Mononuclear cell (primary cell): Measurements from ENCODE around the gene NOTCH4. TPM values are rescaled to one million over a fixed set of nuclear protein-coding genes. Genes with fewer than 3 reads are reported as not detected.
"Not testable (repeated sequence)": the region's sequence is repeated elsewhere in the genome, so short reads cannot be mapped to it uniquely, and the experiment has no call there.

ENCODE experiments used
- H3K27me3 ChIP-seq: 2 replicates; pipeline ENCODE4 v1.6.0; 2011; ENCODE audit warnings: low read length, control low read depth; ENCODE audit not compliant: insufficient read depth
- H3K4me1 ChIP-seq: 2 replicates; pipeline ENCODE4 v1.5.1; 2011; ENCODE audit warnings: mild to moderate bottlenecking, low read length, control low read depth; ENCODE audit not compliant: insufficient read depth
- H3K4me3 ChIP-seq: 2 replicates; pipeline ENCODE4 v1.5.1; 2011; ENCODE audit warnings: mild to moderate bottlenecking, low read length, moderate library complexity
- H3K9me3 ChIP-seq: 2 replicates; pipeline ENCODE4 v1.5.1; 2011; ENCODE audit warnings: low read depth, mild to moderate bottlenecking, control low read depth, low read length
- total RNA-seq: library from RNA; depleted of rRNA; stranded (reverse); fragments of >200 nt; gene quantifications from one replicate; pipeline ENCODE4 v1.2.3, GENCODE V29; 2012

NOTCH4 gene
- total RNA-seq, 1 donor: 5.6 TPM

GRCh38 chr6:32239462-32239861 lies 15.6 kb upstream of the NOTCH4 start:
- Histone ChIP-seq H3K9me3 (no peaks in the 10 kb centered on the region), H3K27me3 (no peaks in the 10 kb centered on the region), H3K4me3 (no peak overlapping the region), H3K4me1 (no peaks in the 10 kb centered on the region)

GRCh38 chr6:32234934-32235333 lies 11.1 kb upstream of the NOTCH4 start:
- Histone ChIP-seq H3K4me3 (no peak overlapping the region), H3K4me1 (no peaks in the 10 kb centered on the region), H3K27me3 (no peaks in the 10 kb centered on the region), H3K9me3 (no peaks in the 10 kb centered on the region)

- Histone ChIP-seq H3K4me3 (no peak overlapping the region), H3K27me3 (no peaks in the 10 kb centered on the region), H3K9me3 (no peaks in the 10 kb centered on the region), H3K4me1 (peaks cover 39% of the 10 kb centered on the region)
Measured at GRCh38 chr6:32226434-32226833, 2.6 kb upstream of the NOTCH4 start.

GRCh38 chr6:32224696-32225095 lies 829 bp upstream of the NOTCH4 start:
- peaks cover 39% of the 10 kb centered on the region for H3K4me1 ChIP-seq
- H3K9me3 ChIP-seq: no peaks in the 10 kb centered on the region
- H3K27me3 ChIP-seq: no peaks in the 10 kb centered on the region
- H3K4me3 ChIP-seq: no peak overlapping the region

GRCh38 chr6:32222333-32223230 lies 1.3 kb downstream of the NOTCH4 start:
- Histone ChIP-seq H3K4me1 (peaks cover 35% of the 10 kb centered on the region), H3K9me3 (no peaks in the 10 kb centered on the region), H3K27me3 (no peaks in the 10 kb centered on the region), H3K4me3 (no peak overlapping the region)

- Histone ChIP-seq H3K4me1 (peaks cover 23% of the 10 kb centered on the region), H3K27me3 (no peaks in the 10 kb centered on the region), H3K4me3 (no peak overlapping the region), H3K9me3 (no peaks in the 10 kb centered on the region)
Measured at GRCh38 chr6:32220021-32220420, 3.8 kb downstream of the NOTCH4 start.

GRCh38 chr6:32218167-32218566 lies 5.7 kb downstream of the NOTCH4 start:
- Histone ChIP-seq H3K27me3 (no peaks in the 10 kb centered on the region), H3K4me1 (peaks cover 13% of the 10 kb centered on the region), H3K9me3 (no peaks in the 10 kb centered on the region), H3K4me3 (no peak overlapping the region)

GRCh38 chr6:32216998-32217397 lies 6.9 kb downstream of the NOTCH4 start:
- Histone ChIP-seq H3K9me3 (no peaks in the 10 kb centered on the region), H3K27me3 (no peaks in the 10 kb centered on the region), H3K4me1 (peaks cover 1% of the 10 kb centered on the region), H3K4me3 (no peak overlapping the region)

GRCh38 chr6:32216285-32216684 lies 7.6 kb downstream of the NOTCH4 start:
- H3K4me3 ChIP-seq: no peak overlapping the region
- no peaks in the 10 kb centered on the region for H3K4me1 ChIP-seq
- H3K27me3 ChIP-seq: no peaks in the 10 kb centered on the region
- H3K9me3 ChIP-seq: no peaks in the 10 kb centered on the region

- Histone ChIP-seq H3K4me3 (no peak overlapping the region), H3K9me3 (no peaks in the 10 kb centered on the region), H3K4me1 (no peaks in the 10 kb centered on the region), H3K27me3 (no peaks in the 10 kb centered on the region)
Measured at GRCh38 chr6:32215617-32216016, 8.2 kb downstream of the NOTCH4 start.

GRCh38 chr6:32214126-32214525 lies 9.7 kb downstream of the NOTCH4 start:
- Histone ChIP-seq H3K4me3 (no peak overlapping the region), H3K27me3 (no peaks in the 10 kb centered on the region)

GRCh38 chr6:32213649-32214048 lies 10.2 kb downstream of the NOTCH4 start:
- H3K4me3 ChIP-seq: no peak overlapping the region
- H3K27me3 ChIP-seq: no peaks in the 10 kb centered on the region
- no peaks in the 10 kb centered on the region for H3K9me3 ChIP-seq
- no peaks in the 10 kb centered on the region for H3K4me1 ChIP-seq

More at GRCh38 chr6:32214126-32214525, 9.7 kb downstream of the NOTCH4 start:
- H3K4me1 ChIP-seq: no peaks in the 10 kb centered on the region
- H3K9me3 ChIP-seq: no peaks in the 10 kb centered on the region

GRCh38 chr6:32212076-32212760 lies 11.6 kb downstream of the NOTCH4 start:
- H3K4me3 ChIP-seq: no peak overlapping the region
- no peaks in the 10 kb centered on the region for H3K9me3 ChIP-seq
- no peaks in the 10 kb centered on the region for H3K4me1 ChIP-seq
- no peaks in the 10 kb centered on the region for H3K27me3 ChIP-seq

- H3K27me3 ChIP-seq, H3K4me3 ChIP-seq, H3K9me3 ChIP-seq, H3K4me1 ChIP-seq: not testable (repeated sequence)
Measured at GRCh38 chr6:32211432-32211831, 12.4 kb downstream of the NOTCH4 start.

GRCh38 chr6:32210191-32210601 lies 13.7 kb downstream of the NOTCH4 start:
- Histone ChIP-seq H3K27me3 (no peaks in the 10 kb centered on the region), H3K4me1 (no peaks in the 10 kb centered on the region), H3K4me3 (no peak overlapping the region), H3K9me3 (no peaks in the 10 kb centered on the region)
